NCI-H446 treated with DMSO at 0.1 percent for 48 hours (cell line): ENCODE data around the gene SNRNP200.

ENCODE experiments used
- DNase-seq: peaks from one replicate; lab custom pipeline; 2025; lab: John Stamatoyannopoulos, UW

SNRNP200 gene

DNA sequence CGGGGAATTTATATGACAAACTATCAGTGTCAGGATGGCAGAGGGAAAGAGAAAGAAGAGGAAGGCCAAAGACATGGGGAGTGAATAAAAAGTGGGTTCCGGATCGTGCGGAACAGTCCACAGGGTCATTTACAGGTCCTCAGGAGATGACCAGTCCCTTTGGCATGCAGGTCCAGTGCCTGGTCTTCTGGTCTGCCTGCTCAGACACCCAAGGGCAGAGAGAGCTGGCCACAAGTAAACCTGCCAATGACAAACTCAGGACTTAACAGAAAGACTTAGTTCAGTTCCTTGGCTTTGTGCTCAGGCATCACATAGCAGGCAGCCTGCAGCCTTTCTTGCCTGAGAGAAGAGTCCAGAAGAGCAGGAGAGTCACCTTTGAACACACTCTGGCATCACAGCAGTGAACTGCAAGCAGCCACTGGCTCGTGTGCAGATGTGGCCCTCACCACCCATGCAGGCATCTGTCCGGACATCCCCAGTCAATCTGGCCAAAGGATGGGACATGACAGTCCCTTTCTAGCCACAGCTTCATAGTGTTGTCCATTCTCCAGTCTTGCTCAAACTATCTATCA, 53.5 kb downstream of the SNRNP200 start:
- DNase-seq: no peak

- no peak for DNase-seq
Observed at GRCh38 chr2:96250188-96250587, 55.2 kb downstream of the SNRNP200 start.

GRCh38 chr2:96249654-96250053, 55.7 kb downstream of the SNRNP200 start:
- no peak for DNase-seq

- DNase-seq: no peak
Observed at GRCh38 chr2:96248624-96249023, 56.7 kb downstream of the SNRNP200 start.

DNA sequence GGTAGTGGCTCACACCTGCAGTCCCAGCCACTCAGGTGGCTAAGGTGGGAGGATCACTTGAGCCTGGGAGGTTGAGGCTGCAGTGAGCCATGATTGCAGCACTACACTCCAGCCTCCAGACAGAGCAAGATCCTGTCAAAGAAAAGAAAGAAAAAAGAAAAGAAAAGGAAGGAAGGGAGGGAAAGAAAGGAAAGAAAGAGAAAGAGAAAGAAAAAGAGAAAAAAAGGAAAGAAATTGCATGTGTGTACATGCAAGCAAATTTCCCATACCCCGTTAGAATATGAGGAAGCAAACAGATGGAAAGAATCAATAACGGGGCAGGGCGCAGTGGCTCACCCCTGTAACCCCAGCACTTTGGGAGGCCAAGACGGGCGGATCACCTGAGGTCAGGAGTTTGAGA, 57.5 kb downstream of the SNRNP200 start:
- DNase-seq: no peak

- DNase-seq: no peak
Observed at GRCh38 chr2:96247009-96247408, 58.3 kb downstream of the SNRNP200 start.

DNA sequence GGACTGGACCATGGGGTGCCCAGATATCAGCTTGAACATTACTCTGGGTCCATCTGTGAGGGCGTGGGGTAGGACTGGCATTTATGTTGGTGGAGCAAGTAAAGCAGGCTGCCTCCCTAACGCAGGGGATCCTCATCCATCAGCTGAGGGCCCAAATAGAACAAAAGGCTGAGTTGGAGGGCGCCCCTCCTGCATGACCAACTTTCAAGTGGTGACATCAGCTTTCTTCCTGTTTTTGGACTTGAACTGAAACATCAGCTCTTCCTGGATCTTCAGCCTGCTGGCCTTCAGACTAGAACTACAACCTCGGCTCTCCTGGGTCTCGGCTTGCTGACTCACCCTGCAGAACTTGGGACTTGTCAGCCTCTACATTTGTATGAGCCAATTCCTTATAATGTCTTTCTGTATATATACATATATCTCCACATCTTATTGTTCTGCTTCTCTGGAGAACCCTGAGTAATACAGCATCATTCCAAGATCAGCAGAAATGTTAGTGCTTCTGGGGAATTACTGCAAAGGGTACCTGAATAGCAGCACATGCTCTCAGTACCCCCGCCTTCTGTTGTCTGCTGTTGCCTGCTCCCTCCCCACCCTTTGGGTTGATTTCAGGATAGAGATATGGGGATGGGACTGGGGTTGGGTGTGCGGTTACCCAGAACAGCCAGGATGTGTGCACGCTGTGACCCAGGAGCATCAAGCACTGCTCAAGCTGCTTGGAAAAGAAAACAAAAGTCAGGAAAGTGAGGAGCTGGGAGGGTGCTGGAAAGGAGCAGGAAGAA, 59.5 kb downstream of the SNRNP200 start:
- no peak for DNase-seq

DNA sequence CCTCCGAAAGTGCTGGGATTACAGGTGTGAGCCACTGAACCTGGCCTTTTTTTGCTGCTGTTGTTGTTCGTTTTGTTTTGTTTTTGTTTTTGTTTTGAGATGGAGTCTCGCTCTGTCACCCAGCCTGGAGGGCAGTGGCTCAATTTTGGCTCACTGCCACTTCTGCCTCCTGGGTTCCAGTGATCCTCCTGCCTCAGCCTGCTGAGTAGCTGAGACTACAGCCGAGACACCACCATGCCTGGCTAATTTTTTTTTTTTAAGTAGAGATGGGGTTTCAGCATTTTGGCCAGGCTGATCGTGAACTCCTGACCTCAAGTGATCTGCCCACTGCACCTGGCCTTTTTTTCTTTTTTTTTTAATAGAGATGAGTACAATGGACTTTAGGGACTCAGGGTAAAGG, 61.5 kb downstream of the SNRNP200 start:
- no peak for DNase-seq

GRCh38 chr2:96241900-96242611, 63.3 kb downstream of the SNRNP200 start:
- DNase-seq: no peak

- no peak for DNase-seq
Observed at GRCh38 chr2:96241227-96241626, 64.1 kb downstream of the SNRNP200 start.

DNA sequence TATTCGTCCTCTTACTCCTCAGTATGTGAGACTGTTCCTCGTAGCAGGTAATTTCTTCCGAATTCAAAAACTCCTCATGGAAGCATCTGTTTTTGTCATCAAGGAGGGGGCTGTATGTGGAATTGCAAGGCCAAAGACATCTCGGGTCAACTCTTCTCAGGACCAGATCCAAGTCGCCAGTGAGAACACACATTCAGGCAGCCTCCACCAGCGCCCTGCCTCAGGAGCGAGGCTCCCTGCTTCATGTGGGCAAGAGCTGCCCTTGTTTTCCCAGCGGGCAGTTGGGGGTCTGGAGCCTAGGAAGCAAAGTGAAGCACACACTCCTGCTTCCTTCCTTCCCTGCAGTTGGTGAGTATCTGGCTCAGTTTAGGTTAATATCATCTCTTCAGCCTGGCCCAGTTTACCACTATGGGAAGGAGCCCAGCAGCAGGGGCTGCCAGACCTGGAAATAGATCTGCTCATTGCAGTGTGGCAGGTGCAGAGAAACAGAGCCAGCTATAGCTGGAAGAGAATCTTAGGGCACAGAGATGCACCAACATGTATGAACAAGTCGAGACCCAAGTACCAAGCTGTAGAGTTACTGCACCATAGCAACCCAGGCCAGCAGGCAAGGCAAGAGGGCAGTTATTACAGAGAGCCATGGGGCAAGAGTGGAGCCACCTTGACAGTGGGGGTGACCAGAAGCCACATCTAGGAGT, 64.9 kb downstream of the SNRNP200 start:
- peak; percentile 10 for DNase-seq

DNA sequence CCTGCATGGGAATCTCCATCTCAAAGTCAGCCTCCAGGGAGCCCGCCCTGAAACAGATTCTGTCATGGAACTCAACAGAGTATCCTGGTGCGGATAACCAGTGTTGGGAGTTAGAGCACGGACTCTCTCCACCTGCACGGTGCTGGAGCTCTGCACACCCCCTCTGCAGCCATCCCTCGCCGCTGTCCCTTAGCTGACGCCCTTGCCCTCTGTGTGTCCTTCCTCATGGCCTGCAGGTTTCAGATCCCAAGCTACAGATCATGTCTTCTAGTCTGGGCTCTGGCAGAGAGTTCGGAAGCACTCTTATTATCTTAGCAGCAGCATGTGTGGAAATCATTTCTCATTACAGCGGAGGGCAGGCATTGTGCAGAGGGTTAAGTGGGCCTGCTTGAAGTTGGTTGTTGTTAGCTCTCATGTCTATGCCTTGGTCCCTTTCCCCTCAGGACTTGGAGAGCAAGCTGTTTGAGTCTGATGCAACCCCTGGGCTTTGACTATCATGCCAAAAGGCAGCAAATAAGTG, 65.5 kb downstream of the SNRNP200 start:
- no peak for DNase-seq

- no peak for DNase-seq
Observed at GRCh38 chr2:96239091-96239490, 66.3 kb downstream of the SNRNP200 start.

GRCh38 chr2:96238266-96238665, 67.1 kb downstream of the SNRNP200 start:
- DNase-seq: no peak

DNA sequence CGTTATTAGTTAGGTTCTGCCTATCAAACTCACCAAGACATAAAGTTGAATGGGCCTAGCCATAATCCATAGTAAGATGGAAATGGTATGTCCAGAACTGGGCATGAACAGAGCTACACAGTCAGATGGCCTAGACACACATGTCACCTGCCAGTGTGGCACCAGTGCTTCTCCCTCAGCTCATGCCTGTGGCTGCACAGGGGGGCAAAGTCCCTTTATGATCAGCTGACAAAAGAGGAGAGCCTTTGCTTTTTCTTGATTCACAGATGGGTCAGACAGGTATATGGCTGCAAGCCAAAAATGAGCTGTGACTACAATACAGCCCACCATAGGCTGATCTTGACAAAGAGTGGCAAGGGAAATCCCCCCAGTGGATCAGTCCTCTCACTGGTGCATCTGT, 68.5 kb downstream of the SNRNP200 start:
- no peak for DNase-seq

- DNase-seq: no peak
Observed at GRCh38 chr2:96233880-96234316, 71.4 kb downstream of the SNRNP200 start.

- DNase-seq: no peak
Observed at GRCh38 chr2:96233436-96233835, 71.9 kb downstream of the SNRNP200 start.

DNA sequence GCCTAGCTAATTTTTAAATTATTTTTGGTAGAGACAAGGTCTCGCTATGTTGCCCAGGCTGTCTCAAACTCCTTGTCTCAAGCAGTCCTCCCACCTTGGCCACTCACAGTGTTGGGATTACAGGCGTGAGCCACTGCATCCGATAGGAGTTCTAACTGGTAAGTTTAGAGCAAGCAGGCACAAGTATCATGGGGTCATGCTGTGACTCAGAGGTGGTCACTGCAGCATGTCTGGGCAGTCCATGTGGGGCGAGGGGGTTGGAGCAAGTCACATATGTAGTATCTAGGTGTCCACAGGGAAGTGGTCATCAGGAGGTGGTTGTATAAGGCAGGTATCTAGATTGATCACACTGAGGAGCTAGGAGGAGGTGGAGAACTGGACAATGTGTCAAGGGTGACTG, 74.0 kb downstream of the SNRNP200 start:
- no peak for DNase-seq

GRCh38 chr2:96225016-96225533, 80.3 kb downstream of the SNRNP200 start:
- DNase-seq: no peak
